Kidney epithelial cell (primary cell): Measurements from ENCODE around the gene PARP12. TPM values are rescaled to one million over a fixed set of nuclear protein-coding genes. Genes with fewer than 3 reads are reported as not detected.

ENCODE experiments used
- DNase-seq: peaks from one replicate; pipeline ENCODE4 v3.0.0-alpha.2; 2010; ENCODE audit warnings: low read depth
- H3K27me3 ChIP-seq: 2 replicates; pipeline ENCODE4 v1.6.0; 2011; ENCODE audit warnings: low read length; ENCODE audit not compliant: control insufficient read depth, insufficient read depth
- H3K36me3 ChIP-seq: 2 replicates; pipeline ENCODE4 v1.5.1; 2011; ENCODE audit warnings: low read length; ENCODE audit not compliant: control insufficient read depth, insufficient read depth
- H3K4me3 ChIP-seq: 2 replicates; pipeline ENCODE4 v1.5.1; 2011; ENCODE audit warnings: low read depth, mild to moderate bottlenecking, control low read depth, low read length
- total RNA-seq: library from RNA; depleted of rRNA; stranded (reverse); fragments of >200 nt; gene quantifications from 2 replicates; pipeline ENCODE4 v1.2.3, GENCODE V29; 2015
- TF ChIP-seq, protein P1 (sequence below): IDR thresholded peaks from 2 replicates; pipeline ENCODE4 v1.5.1; 2011; ENCODE audit warnings: mild to moderate bottlenecking, moderate library complexity, low read length, control low read depth, inconsistent platforms; ENCODE audit not compliant: insufficient read depth, poor library complexity, severe bottlenecking

PARP12 gene
- total RNA-seq, 1 donor from 2014 or later: 43.1 TPM

DNA sequence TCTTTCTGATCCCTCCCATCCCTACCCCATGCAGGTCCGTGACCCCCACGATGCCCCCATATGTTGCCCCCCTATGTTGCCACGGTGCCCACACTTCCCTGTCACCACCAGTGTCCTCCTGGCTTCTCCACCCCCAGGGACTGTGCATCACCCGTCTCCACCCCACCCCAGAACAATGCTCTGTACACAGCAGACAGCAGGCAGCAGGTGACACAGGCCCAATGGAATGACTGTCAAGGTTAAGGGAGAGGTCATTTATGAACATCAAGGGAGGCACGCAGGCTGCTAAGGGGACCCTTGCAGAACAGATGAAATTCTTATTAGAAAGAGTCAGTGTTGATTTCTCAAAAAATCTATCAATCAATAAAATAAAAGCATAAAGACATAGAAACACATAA is 71.5 kb downstream of the PARP12 start:
- H3K4me3 ChIP-seq: no peak overlapping the region
- H3K27me3 ChIP-seq: no peaks in the 10 kb centered on the region
- no peak for DNase-seq
- TF ChIP-seq, protein P1, sequence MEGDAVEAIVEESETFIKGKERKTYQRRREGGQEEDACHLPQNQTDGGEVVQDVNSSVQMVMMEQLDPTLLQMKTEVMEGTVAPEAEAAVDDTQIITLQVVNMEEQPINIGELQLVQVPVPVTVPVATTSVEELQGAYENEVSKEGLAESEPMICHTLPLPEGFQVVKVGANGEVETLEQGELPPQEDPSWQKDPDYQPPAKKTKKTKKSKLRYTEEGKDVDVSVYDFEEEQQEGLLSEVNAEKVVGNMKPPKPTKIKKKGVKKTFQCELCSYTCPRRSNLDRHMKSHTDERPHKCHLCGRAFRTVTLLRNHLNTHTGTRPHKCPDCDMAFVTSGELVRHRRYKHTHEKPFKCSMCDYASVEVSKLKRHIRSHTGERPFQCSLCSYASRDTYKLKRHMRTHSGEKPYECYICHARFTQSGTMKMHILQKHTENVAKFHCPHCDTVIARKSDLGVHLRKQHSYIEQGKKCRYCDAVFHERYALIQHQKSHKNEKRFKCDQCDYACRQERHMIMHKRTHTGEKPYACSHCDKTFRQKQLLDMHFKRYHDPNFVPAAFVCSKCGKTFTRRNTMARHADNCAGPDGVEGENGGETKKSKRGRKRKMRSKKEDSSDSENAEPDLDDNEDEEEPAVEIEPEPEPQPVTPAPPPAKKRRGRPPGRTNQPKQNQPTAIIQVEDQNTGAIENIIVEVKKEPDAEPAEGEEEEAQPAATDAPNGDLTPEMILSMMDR: no peak
- no peaks in the 10 kb centered on the region for H3K36me3 ChIP-seq

DNA sequence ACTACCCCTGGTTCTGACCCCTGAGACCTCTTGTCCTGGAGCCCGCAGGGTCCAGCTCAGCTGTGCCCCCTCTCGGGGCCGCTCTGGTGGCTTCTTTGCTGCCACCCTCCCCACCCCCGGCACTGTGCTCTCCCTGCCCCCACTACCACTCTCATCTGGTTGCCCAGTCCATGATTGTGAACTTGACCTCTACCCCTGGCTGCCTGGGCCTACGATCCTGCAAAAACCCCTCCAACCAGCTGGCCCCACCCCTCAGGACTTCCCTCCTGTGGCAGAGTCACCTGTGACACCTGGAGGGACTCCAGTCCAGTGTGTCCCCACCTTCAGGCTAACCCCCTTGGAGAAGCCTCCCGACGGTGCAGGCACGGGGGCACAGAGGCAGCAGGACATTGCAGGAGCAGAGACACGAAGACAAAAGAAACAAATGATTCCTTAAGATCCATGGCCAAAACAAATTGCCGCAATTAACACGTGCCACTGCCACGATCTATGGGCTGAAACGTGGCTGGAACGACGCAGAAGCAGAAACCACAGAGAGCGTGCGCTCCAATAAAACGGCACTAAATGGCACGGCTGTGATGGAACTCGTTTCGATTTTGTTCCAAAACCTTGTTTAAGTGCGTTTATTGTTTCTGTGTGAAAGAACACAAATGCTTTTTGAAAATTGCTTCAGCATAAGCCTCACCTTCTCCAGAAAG is 72.0 kb downstream of the PARP12 start:
- no peaks in the 10 kb centered on the region for H3K36me3 ChIP-seq
- TF ChIP-seq, protein P1: no peak
- H3K27me3 ChIP-seq: no peaks in the 10 kb centered on the region
- no peak overlapping the region for H3K4me3 ChIP-seq
- DNase-seq: no peak

DNA sequence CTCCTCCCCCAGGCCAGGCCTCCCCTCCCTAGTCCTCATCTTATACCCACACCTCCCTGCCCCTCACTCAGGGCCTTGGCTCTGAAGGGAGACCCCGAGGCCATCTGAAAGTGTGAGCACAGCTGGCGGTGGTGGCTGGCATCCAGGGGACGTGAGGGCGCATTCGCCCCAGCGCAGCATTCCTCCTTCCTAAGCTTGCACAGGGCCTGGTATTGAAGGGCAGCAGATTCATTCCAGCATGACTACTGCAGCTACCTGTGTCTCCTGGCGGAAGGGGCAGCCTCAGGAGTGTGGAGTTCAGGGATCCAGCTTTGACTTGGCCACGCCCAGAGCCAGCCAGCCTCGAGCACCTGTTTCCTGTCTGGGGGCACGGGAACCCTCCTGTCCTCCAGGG is 72.6 kb downstream of the PARP12 start:
- Histone ChIP-seq H3K36me3 (no peaks in the 10 kb centered on the region), H3K27me3 (no peaks in the 10 kb centered on the region), H3K4me3 (no peak overlapping the region)
- TF ChIP-seq, protein P1: no peak
- DNase-seq: no peak

DNA sequence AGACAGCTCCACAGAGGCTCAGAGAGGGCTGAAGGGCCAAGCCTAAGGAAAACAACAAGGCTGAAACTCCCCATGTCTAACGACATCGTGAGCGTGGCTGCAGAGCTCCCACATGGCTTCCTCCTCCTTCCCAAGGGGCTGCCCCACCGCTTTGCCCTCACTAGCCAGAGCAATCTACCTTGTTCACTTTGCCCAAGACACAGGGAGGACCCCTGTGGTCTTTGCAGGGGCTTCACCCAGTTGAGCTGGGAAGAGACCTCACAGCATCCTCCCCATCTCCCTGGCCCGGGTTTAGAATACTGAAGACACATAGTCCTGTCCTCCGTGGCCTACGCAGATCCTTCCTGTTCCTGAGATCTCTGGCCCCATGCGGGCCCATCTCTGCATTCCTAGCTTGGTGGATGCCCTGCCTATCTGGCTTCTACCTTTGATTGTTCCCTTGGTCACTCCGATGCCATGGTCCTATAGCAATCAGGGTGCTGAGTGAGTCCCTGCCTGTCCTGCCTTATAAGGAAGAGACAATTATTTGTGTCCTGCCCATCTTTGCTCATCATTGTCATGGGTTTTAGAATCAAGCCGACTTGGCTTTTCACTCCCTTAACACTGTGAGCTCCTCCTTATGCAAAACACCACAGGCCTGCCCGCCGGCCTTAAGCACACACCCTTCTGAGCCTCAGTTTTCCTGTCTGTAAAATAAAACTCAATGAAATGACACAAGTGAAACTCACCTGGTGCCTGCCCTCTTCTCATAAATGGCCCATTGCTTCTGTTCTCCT is 73.2 kb downstream of the PARP12 start:
- H3K36me3 ChIP-seq: no peaks in the 10 kb centered on the region

DNA sequence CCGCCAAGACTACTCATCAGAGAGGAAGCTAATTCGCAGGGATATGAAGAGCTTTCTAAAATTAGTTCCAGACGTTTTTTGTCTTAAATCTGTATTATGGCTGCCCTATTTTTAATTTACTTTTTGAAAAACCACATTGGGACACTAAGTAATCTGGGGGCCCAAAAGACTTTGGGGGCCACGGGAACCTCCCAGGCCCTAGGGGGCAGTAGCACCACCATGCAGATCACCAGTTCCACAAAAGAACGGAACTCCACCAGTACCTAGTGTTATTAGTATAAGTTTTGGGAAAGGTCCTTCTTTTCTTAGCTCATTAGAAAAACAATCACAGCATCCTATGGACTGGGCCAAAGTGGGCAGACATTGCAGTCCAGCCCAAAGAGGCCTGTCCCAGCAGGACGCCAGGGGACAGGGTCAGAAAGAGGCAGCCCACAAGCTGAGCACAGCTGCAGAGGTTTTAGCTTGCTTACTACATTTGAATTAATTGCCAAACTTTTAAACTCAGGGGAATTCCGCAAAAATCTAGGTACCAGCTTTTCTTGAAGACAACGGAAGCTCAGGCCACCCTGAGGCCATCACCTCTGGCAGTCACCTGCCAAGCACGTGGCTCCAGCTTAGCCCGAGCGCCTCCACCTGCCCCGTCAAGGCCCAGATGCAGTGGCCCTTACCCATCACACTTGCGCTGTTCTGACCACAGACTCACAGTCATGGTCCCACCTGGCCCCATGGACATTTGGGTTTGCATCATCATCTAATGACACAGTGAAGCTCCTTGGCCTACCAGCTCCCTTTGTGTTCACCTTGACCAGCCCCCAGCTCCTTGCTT is 74.8 kb downstream of the PARP12 start:
- Histone ChIP-seq H3K36me3 (no peaks in the 10 kb centered on the region), H3K27me3 (no peaks in the 10 kb centered on the region), H3K4me3 (no peak overlapping the region)
- TF ChIP-seq, protein P1: no peak
- no peak for DNase-seq

More for the DNA sequence above, 73.2 kb downstream of the PARP12 start:
- H3K4me3 ChIP-seq: no peak overlapping the region
- TF ChIP-seq, protein P1: no peak
- no peak for DNase-seq
- H3K27me3 ChIP-seq: no peaks in the 10 kb centered on the region
